ENCODE data around the gene RCCD1. TPM values are rescaled to one million over a fixed set of nuclear protein-coding genes. Genes with fewer than 3 reads are reported as not detected.

RCCD1 gene
- total and polyA plus RNA-seq, 9 of the 15 experiments (the other 6 are each of a cell fraction or from before 2014, with no cell fraction given), result 11.1 to 51.4 (median 24.7) TPM

DNA sequence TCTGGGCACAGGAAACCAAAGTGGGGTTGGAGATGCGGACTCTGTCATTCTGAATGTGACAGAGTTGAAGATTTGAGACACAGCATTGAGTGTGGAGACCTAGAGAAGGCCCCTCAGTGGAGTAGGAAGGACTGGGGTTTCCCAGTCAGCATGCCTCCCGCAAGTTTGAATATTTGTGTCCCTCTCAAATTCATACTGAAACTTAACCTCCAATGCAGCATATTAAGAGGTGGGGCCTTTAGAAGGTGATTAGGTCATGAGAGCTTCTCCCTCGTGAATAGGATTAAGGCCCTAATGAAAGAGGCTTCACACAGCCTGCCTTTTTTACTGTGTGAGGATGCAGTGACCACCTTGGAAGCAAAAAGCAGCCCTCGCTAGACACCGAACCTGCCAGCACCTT, 30.3 kb upstream of the RCCD1 start:
- Histone ChIP-seq H3K9ac (ENCODE audit: insufficient read depth in 1 of 2, low read depth in 2 of 2, low read length in 2 of 2) (no peak overlapping the region; a peak in 1 of 4 replicates), H4K20me1 (replicated peaks; ENCODE audit: control insufficient read depth, insufficient read depth, low read length) (no peaks in the 10 kb centered on the region), H3K4me2 (ENCODE audit: insufficient read depth, low read length) (no peak overlapping the region), H3K27ac (ENCODE audit: extremely low read depth, low read depth, low read length) (peak overlapping the region; percentile 15; the same call in 1 of the 3 replicates), H3K27me3 (ENCODE audit: control insufficient read depth in 2 of 2, insufficient read depth in 2 of 2, low read length in 2 of 2) (no peaks in the 10 kb centered on the region), H3K79me2 (ENCODE audit: control insufficient read depth, insufficient read depth, low read length) (peaks cover 13% of the 10 kb centered on the region), H2AFZ (ENCODE audit: low read depth, low read length) (no peak overlapping the region), H3K4me3 (no peak overlapping the region), H3K4me1 (replicated peaks in 1 of 2; ENCODE audit: control insufficient read depth in 2 of 2, insufficient read depth in 2 of 2, low read length in 2 of 2) (peaks cover 15 to 21% of the 10 kb centered on the region in 2 experiments), H3K36me3 (ENCODE audit: control insufficient read depth, insufficient read depth, low read length) (peaks cover 39% of the 10 kb centered on the region), H3K9me3 (replicated peaks; ENCODE audit: control insufficient read depth, insufficient read depth, low read depth, low read length) (no peaks in the 10 kb centered on the region), H3K9me1 (ENCODE audit: control insufficient read depth, insufficient read depth, low read length) (no peaks in the 10 kb centered on the region)
- DNase-seq (ENCODE audit: extremely low read depth in 1 of 4, low spot score in 3 of 4) (no peak), FAIRE-seq (no peak), ATAC-seq (no peak)
- ChIA-PET POLR2A (interaction anchor here (2.8 to 3.7 kb wide), 2 partner anchors 10 to 14 kb away, joined by 12 to 17 read pairs; no protein-coding TSS in a partner anchor), CTCF (ENCODE audit: low intra/inter-chr PET ratio) (no interaction called here)
- intact Hi-C loops (cut with micrococcal nuclease) (no loop called here), in situ Hi-C loops (cut with MboI) (no loop called here)
- BruUV-seq (replicated peaks), result no TSS peak
- TF ChIP-seq TSC22D4 (tag; IDR thresholded peaks at IDR 0.05) (no peak), ZNF76 (CRISPR knock-in tag; IDR thresholded peaks at IDR 0.05; ENCODE audit: borderline replicate concordance) (no peak), KAT7 (CRISPR knock-in tag; IDR thresholded peaks at IDR 0.05; ENCODE audit: borderline replicate concordance) (no peak), MCM3 (IDR thresholded peaks at IDR 0.05) (no peak), KDM4B (IDR thresholded peaks at IDR 0.05; ENCODE audit: borderline replicate concordance in 2 of 2, low read depth in 1 of 2) (no peak), SP1 (CRISPR knock-in tag; IDR thresholded peaks at IDR 0.05) (no peak), PCBP1 (IDR thresholded peaks at IDR 0.05; ENCODE audit: low read depth, low read length, poor library complexity, severe bottlenecking) (no peak), SREBF2 (CRISPR knock-in tag; IDR thresholded peaks at IDR 0.05) (no peak), PTBP1 (IDR thresholded peaks at IDR 0.05; ENCODE audit: low read depth, low read length) (no peak), JUN (IDR thresholded peaks at IDR 0.05; ENCODE audit: borderline replicate concordance, low read depth, low read length) (no peak), JUN (CRISPR knock-in tag; IDR thresholded peaks at IDR 0.05; ENCODE audit: borderline replicate concordance) (no peak), ETV1 (tag; conservative IDR thresholded peaks at IDR 0.05; ENCODE audit: low read depth) (no peak), SMARCB1 (IDR thresholded peaks at IDR 0.05; ENCODE audit: insufficient read length, low read depth) (no peak), CHD1 (IDR thresholded peaks at IDR 0.05; ENCODE audit: low read length) (no peak), TCFL5 (CRISPR knock-in tag; conservative IDR thresholded peaks at IDR 0.05) (no peak), CCNT2 (IDR thresholded peaks at IDR 0.05; ENCODE audit: borderline replicate concordance, extremely low read depth, insufficient read length, low read depth, low read length) (no peak), HOXB6 (CRISPR knock-in tag; IDR thresholded peaks at IDR 0.05; ENCODE audit: borderline replicate concordance) (no peak)
- TF ChIP-seq, protein P1, sequence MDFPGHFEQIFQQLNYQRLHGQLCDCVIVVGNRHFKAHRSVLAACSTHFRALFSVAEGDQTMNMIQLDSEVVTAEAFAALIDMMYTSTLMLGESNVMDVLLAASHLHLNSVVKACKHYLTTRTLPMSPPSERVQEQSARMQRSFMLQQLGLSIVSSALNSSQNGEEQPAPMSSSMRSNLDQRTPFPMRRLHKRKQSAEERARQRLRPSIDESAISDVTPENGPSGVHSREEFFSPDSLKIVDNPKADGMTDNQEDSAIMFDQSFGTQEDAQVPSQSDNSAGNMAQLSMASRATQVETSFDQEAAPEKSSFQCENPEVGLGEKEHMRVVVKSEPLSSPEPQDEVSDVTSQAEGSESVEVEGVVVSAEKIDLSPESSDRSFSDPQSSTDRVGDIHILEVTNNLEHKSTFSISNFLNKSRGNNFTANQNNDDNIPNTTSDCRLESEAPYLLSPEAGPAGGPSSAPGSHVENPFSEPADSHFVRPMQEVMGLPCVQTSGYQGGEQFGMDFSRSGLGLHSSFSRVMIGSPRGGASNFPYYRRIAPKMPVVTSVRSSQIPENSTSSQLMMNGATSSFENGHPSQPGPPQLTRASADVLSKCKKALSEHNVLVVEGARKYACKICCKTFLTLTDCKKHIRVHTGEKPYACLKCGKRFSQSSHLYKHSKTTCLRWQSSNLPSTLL (IDR thresholded peaks at IDR 0.05), result no peak
- 89% methylated on average over 5 of the region's 5 CpGs for WGBS (ENCODE audit: insufficient coverage, low coverage, missing lambda C conversion rate)

Data from K562 (cell line).